HEK293T (cell line): ENCODE data around the gene ERBB4.

Experiments
- BHLHE40 ChIP-seq: fragments of 450-650 bp; IDR thresholded peaks from 2 replicates; pipeline ENCODE4 v1.6.1; 2016; ENCODE audit warnings: mild to moderate bottlenecking, moderate library complexity, borderline replicate concordance
- ELF4 ChIP-seq: fragments of 450-650 bp; IDR thresholded peaks from 2 replicates; pipeline ENCODE4 v1.6.1; 2017; ENCODE audit warnings: antibody characterized with exemption
- NFRKB ChIP-seq: fragments of 450-650 bp; IDR thresholded peaks from 2 replicates; pipeline ENCODE4 v1.6.1; 2016; ENCODE audit warnings: mild to moderate bottlenecking, moderate library complexity
- TF ChIP-seq, protein P1 (sequence below): fragments of 450-650 bp; IDR thresholded peaks from 2 replicates; pipeline ENCODE4 v1.6.1; 2016

DNA sequence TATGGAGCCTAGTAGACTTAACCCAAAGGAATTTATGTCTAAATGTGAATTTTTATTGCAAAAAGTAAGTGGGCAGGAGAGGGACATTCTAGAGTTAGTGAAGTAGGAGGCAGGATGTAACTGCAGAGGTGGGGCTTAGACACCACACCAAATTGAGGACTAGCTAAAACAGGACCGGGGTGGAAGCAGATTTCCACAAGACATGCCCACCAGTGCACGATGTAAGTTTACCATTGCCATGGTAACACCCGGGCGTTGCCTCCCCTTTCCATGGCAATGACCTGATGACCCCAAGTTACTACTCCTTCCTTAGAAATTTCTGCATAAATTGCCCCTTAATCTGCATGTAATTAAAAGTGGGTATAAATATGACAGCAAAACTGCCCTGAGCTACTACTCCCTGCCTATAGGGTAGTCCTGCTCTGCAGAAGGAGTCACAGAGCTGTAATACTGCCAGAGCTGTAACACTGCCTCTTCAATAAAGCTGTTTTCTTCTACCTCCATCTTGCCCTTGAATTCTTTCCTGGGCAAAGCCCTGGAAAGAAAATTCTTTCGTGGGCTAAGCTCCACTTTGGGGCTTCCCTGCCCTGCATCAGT lies 509.7 kb downstream of the ERBB4 start:
- no peak for TF ChIP-seq NFRKB
- no peak for TF ChIP-seq BHLHE40
- TF ChIP-seq, protein P1, sequence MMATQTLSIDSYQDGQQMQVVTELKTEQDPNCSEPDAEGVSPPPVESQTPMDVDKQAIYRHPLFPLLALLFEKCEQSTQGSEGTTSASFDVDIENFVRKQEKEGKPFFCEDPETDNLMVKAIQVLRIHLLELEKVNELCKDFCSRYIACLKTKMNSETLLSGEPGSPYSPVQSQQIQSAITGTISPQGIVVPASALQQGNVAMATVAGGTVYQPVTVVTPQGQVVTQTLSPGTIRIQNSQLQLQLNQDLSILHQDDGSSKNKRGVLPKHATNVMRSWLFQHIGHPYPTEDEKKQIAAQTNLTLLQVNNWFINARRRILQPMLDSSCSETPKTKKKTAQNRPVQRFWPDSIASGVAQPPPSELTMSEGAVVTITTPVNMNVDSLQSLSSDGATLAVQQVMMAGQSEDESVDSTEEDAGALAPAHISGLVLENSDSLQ, result no peak
- no peak for TF ChIP-seq ELF4
